Panc1 (cell line): Measurements from ENCODE around the gene SLC9A9. TPM values are rescaled to one million over a fixed set of nuclear protein-coding genes. Genes with fewer than 3 reads are reported as not detected.

Source experiments
- ATAC-seq: fragments of 200-7000 bp; cut with Tn5 transposase; 2 replicates; pipeline ENCODE4 v1.9.1; 2020; ENCODE audit warnings: mild to moderate bottlenecking, moderate library complexity
- BruUV-seq: library from RNA; stranded (reverse); fragments of 400-500 nt; replicated peaks from 2 replicates; lab custom pipeline; 2021; lab: Mats Ljungman, UMichigan
- CTCF ChIA-PET: fragments of 300-600 bp; sonication (Branson Sonifier 250); formaldehyde crosslinking; loops from one replicate; lab custom pipeline; 2022; ENCODE audit warnings: antibody characterized with exemption; lab: Charles Lee
- POLR2A ChIA-PET: fragments of 300-600 bp; sonication (Branson Sonifier 250); formaldehyde crosslinking; loops from one replicate; lab custom pipeline; 2022; ENCODE audit warnings: antibody characterized with exemption; lab: Charles Lee
- DNase-seq: peaks from one replicate; pipeline ENCODE4 v3.0.0-alpha.2; 2010; ENCODE audit warnings: low read depth, low spot score
- H3K27ac ChIP-seq: 2 replicates; pipeline ENCODE4 v1.5.1; 2011; ENCODE audit warnings: mild to moderate bottlenecking, low read length, inconsistent platforms
- H3K27me3 ChIP-seq: fragments of 200-500 bp; sonication (Bioruptor generic); 2 replicates; pipeline ENCODE4 v1.6.0; 2014; ENCODE audit warnings: low read length, inconsistent platforms; ENCODE audit not compliant: control insufficient read depth, insufficient read depth
- H3K36me3 ChIP-seq: fragments of 200-500 bp; sonication (Bioruptor generic); 2 replicates; pipeline ENCODE4 v1.5.1; 2014; ENCODE audit warnings: inconsistent platforms, mild to moderate bottlenecking, low read length, moderate library complexity; ENCODE audit not compliant: control insufficient read depth, insufficient read depth
- H3K4me1 ChIP-seq: 2 replicates; pipeline ENCODE4 v1.5.1; 2011; ENCODE audit warnings: inconsistent platforms, mild to moderate bottlenecking, low read length, moderate library complexity; ENCODE audit not compliant: control insufficient read depth, insufficient read depth
- H3K4me3 ChIP-seq, 2 experiments: 2 replicates each; pipeline ENCODE4 v1.5.1; 2011 to 2012; ENCODE audit warnings: low read depth in 2 of 2, low read length in 2 of 2, mild to moderate bottlenecking in 2 of 2, inconsistent platforms in 1 of 2, moderate library complexity in 1 of 2
- H3K9me3 ChIP-seq: fragments of 200-500 bp; sonication (Bioruptor generic); 2 replicates; pipeline ENCODE4 v1.5.1; 2014; ENCODE audit warnings: low read depth, mild to moderate bottlenecking, inconsistent platforms, low read length, moderate library complexity; ENCODE audit not compliant: control insufficient read depth, insufficient read depth
- CTCF ChIP-seq: fragments of 450-650 bp; IDR thresholded peaks from 2 replicates; pipeline ENCODE4 v1.5.1; 2017; ENCODE audit warnings: mild to moderate bottlenecking
- POLR2AphosphoS5 ChIP-seq: IDR thresholded peaks from 2 replicates; pipeline ENCODE4 v1.6.1; 2012; ENCODE audit warnings: mild to moderate bottlenecking, low read depth, low read length, moderate library complexity
- SIN3A ChIP-seq: IDR thresholded peaks from 2 replicates; pipeline ENCODE4 v1.6.1; 2012; ENCODE audit warnings: low read depth, mild to moderate bottlenecking, low read length, moderate library complexity, borderline replicate concordance; ENCODE audit not compliant: insufficient read depth
- TCF7L2 ChIP-seq: IDR thresholded peaks from 2 replicates; pipeline ENCODE4 v1.6.1; 2011; ENCODE audit warnings: mild to moderate bottlenecking, low read depth, low read length, inconsistent platforms
- in situ Hi-C: cut with HindIII; loops from 2 replicates; pipeline ENCODE4 v1.10.0; 2016; ENCODE audit warnings: low sequenced_read_pairs, low pct_unique_long_range_greater_than_20kb
- intact Hi-C: fragments of 100-400 bp; cut with micrococcal nuclease; formaldehyde crosslinking; loops from one replicate; pipeline ENCODE4 v1.10.0; 2022; ENCODE audit not compliant: unreplicated experiment
- total RNA-seq: library from RNA; stranded (reverse); gene quantifications from one replicate; pipeline ENCODE4 v1.2.1, GENCODE V29; 2021; ENCODE audit not compliant: unreplicated experiment
- TF ChIP-seq, protein P1 (sequence below), 2 experiments: IDR thresholded peaks; 2 replicates each; pipeline ENCODE4 v1.6.1; 2011 to 2012; ENCODE audit warnings: low read depth in 2 of 2, control low read depth in 1 of 2, low read length in 1 of 2, mild to moderate bottlenecking in 1 of 2, moderate library complexity in 1 of 2; ENCODE audit not compliant: insufficient read depth in 1 of 2

SLC9A9 gene
- total RNA-seq, 1 experiment from 2014 or later: not detected

DNA sequence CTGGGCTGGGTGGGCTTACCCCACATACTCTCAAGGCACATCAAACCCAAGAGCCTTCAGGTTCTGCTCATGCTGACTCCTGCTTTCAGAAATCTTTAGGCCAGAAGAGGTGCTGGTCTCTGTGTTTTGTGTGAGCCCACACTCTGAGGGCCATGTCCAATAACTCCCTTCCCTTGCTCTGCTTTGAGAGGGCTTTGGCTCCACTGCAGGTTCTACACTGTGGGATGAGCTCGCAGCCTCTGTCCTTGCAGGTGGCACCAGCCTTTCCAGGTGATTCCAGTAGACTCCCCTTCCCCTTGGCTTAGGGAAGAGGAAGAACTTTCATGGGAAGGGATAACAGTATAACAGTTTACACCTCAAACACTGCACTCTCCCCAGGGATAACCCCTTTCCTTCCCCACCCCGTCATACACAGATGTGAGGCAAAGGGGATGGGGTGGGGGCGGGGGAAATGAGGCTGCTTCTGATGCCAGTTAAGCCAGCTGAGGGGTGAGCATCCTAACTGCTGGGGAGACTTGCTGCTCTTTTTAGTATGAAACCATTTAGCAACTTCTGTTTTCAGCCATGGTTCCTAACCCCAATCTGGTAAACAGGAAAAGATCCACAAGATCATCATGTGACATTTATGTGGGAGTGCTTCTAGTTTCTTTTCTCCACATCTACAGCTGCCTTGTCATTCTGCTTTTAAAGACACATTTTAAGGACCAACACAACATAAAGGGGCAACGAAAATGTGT, 262.4 kb downstream of the SLC9A9 start:
- ATAC-seq (no peak), DNase-seq (no peak)
- in situ Hi-C loops (no loop called here), intact Hi-C loops (no loop called here)
- Histone ChIP-seq H3K4me3 (no peak overlapping the region), H3K4me1 (no peaks in the 10 kb centered on the region), H3K36me3 (no peaks in the 10 kb centered on the region), H3K9me3 (no peaks in the 10 kb centered on the region), H3K27ac (no peak overlapping the region), H3K27me3 (no peaks in the 10 kb centered on the region; the same call in 1 of the 2 replicates)
- ChIA-PET CTCF (no interaction called here), POLR2A (no interaction called here)
- BruUV-seq: no TSS peak
- TF ChIP-seq TCF7L2: no peak
- TF ChIP-seq CTCF: no peak
- TF ChIP-seq, protein P1, sequence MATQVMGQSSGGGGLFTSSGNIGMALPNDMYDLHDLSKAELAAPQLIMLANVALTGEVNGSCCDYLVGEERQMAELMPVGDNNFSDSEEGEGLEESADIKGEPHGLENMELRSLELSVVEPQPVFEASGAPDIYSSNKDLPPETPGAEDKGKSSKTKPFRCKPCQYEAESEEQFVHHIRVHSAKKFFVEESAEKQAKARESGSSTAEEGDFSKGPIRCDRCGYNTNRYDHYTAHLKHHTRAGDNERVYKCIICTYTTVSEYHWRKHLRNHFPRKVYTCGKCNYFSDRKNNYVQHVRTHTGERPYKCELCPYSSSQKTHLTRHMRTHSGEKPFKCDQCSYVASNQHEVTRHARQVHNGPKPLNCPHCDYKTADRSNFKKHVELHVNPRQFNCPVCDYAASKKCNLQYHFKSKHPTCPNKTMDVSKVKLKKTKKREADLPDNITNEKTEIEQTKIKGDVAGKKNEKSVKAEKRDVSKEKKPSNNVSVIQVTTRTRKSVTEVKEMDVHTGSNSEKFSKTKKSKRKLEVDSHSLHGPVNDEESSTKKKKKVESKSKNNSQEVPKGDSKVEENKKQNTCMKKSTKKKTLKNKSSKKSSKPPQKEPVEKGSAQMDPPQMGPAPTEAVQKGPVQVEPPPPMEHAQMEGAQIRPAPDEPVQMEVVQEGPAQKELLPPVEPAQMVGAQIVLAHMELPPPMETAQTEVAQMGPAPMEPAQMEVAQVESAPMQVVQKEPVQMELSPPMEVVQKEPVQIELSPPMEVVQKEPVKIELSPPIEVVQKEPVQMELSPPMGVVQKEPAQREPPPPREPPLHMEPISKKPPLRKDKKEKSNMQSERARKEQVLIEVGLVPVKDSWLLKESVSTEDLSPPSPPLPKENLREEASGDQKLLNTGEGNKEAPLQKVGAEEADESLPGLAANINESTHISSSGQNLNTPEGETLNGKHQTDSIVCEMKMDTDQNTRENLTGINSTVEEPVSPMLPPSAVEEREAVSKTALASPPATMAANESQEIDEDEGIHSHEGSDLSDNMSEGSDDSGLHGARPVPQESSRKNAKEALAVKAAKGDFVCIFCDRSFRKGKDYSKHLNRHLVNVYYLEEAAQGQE (IDR thresholded peaks at IDR 0.05; ENCODE audit: insufficient read depth in 1 of 2, low read depth in 2 of 2, low read length in 1 of 2): no peak
- no peak for TF ChIP-seq SIN3A
- no peak for TF ChIP-seq POLR2AphosphoS5

GRCh38 chr3:143584474-143584873, 263.8 kb downstream of the SLC9A9 start:
- Histone ChIP-seq H3K4me1 (no peaks in the 10 kb centered on the region), H3K36me3 (no peaks in the 10 kb centered on the region), H3K4me3 (no peak overlapping the region), H3K9me3 (no peaks in the 10 kb centered on the region), H3K27ac (no peak overlapping the region), H3K27me3 (no peaks in the 10 kb centered on the region; the same call in 1 of the 2 replicates)
- ChIA-PET POLR2A (no interaction called here), CTCF (no interaction called here)
- TF ChIP-seq CTCF (no peak), TCF7L2 (no peak), SIN3A (no peak)
- in situ Hi-C loops: no loop called here
- intact Hi-C loops: no loop called here
- ATAC-seq (no peak), DNase-seq (no peak)
- BruUV-seq: no TSS peak
